Activated T-cell treated with anti-CD3 and anti-CD28 coated beads, Interleukin-2, amount 50 U/mL, for 4 hours (primary cell): ENCODE results near the gene HES4. TPM values are rescaled to one million over a fixed set of nuclear protein-coding genes. Genes with fewer than 3 reads are reported as not detected.
A peak's percentile ranks its signal among the peaks of the same experiment; 100 is the strongest.

ENCODE experiments used
- ATAC-seq, 2 donors: fragments of 200-7000 bp; cut with Tn5 transposase; one replicate each; pipeline ENCODE4 v1.10.0; 2021
- DNase-seq: peaks from one replicate; pipeline ENCODE4 v3.0.0-alpha.2; 2020
- H3K27me3 Mint-ChIP-seq: one replicate; pipeline ENCODE4 v1.8.0; 2021; ENCODE audit warnings: low read depth, mixed read lengths
- H3K36me3 Mint-ChIP-seq: one replicate; pipeline ENCODE4 v1.8.0; 2022; ENCODE audit warnings: mixed read lengths; ENCODE audit not compliant: insufficient read depth
- H3K4me1 Mint-ChIP-seq: one replicate; pipeline ENCODE4 v1.8.0; 2021; ENCODE audit warnings: low read depth, mixed read lengths
- H3K4me3 Mint-ChIP-seq: one replicate; pipeline ENCODE4 v1.8.0; 2021; ENCODE audit warnings: mild to moderate bottlenecking, moderate library complexity, mixed read lengths
- H3K9me3 Mint-ChIP-seq: one replicate; pipeline ENCODE4 v1.8.0; 2021; ENCODE audit warnings: mixed read lengths
- total RNA-seq, 3 donors: library from RNA; stranded (reverse); gene quantifications; one replicate each; pipeline ENCODE4 v1.2.1, GENCODE V29; 2021

Gene HES4
- total RNA-seq: 1 to 10 TPM; 1.3 to 3.0 (median 2.7) TPM

- peak; percentile 70 to 72 for ATAC-seq
These were observed at the start of gene HES4 for GRCh38 chr1:999725-1000356. Gene HES4, minus strand, starts transcription at chr1:1000097. Its CDS starts 124 bp downstream, at chr1:999973.

GRCh38 chr1:1048765-1049164, 48.9 kb upstream of the HES4 start:
- no peaks in the 10 kb centered on the region for H3K36me3 Mint-ChIP-seq
- H3K4me1 Mint-ChIP-seq: no peaks in the 10 kb centered on the region
- DNase-seq (no peak), ATAC-seq (no peak)
- no peak overlapping the region for H3K4me3 Mint-ChIP-seq
- no peaks in the 10 kb centered on the region for H3K9me3 Mint-ChIP-seq
- H3K27me3 Mint-ChIP-seq: no peaks in the 10 kb centered on the region

More at GRCh38 chr1:999725-1000356, at the start of gene HES4:
- Mint-ChIP-seq H3K27me3 (peaks cover 33% of the 10 kb centered on the region), H3K36me3 (no peaks in the 10 kb centered on the region), H3K4me3 (peak within 1 kb of the TSS; percentile 70), H3K9me3 (no peaks in the 10 kb centered on the region), H3K4me1 (peaks cover 9% of the 10 kb centered on the region)
- peak; percentile 67 for DNase-seq

GRCh38 chr1:1047963-1048362, 48.1 kb upstream of the HES4 start:
- no peak for DNase-seq
- H3K4me1 Mint-ChIP-seq: no peaks in the 10 kb centered on the region
- H3K9me3 Mint-ChIP-seq: no peaks in the 10 kb centered on the region
- ATAC-seq: no peak
- no peak overlapping the region for H3K4me3 Mint-ChIP-seq
- H3K27me3 Mint-ChIP-seq: no peaks in the 10 kb centered on the region
- H3K36me3 Mint-ChIP-seq: no peaks in the 10 kb centered on the region

GRCh38 chr1:1047407-1047806, 47.5 kb upstream of the HES4 start:
- H3K36me3 Mint-ChIP-seq: no peaks in the 10 kb centered on the region
- no peak for DNase-seq
- no peaks in the 10 kb centered on the region for H3K27me3 Mint-ChIP-seq
- H3K4me1 Mint-ChIP-seq: no peaks in the 10 kb centered on the region
- H3K4me3 Mint-ChIP-seq: no peak overlapping the region
- no peak for ATAC-seq
- no peaks in the 10 kb centered on the region for H3K9me3 Mint-ChIP-seq

- no peaks in the 10 kb centered on the region for H3K36me3 Mint-ChIP-seq
- H3K9me3 Mint-ChIP-seq: no peaks in the 10 kb centered on the region
- H3K4me3 Mint-ChIP-seq: no peak overlapping the region
- H3K27me3 Mint-ChIP-seq: no peaks in the 10 kb centered on the region
- no peak for ATAC-seq
- no peak for DNase-seq
- H3K4me1 Mint-ChIP-seq: no peaks in the 10 kb centered on the region
These were observed 46.9 kb upstream of the HES4 start for GRCh38 chr1:1046767-1047166.

- no peaks in the 10 kb centered on the region for H3K4me1 Mint-ChIP-seq
- H3K36me3 Mint-ChIP-seq: no peaks in the 10 kb centered on the region
- H3K27me3 Mint-ChIP-seq: no peaks in the 10 kb centered on the region
- DNase-seq (no peak), ATAC-seq (no peak)
- H3K9me3 Mint-ChIP-seq: no peaks in the 10 kb centered on the region
- no peak overlapping the region for H3K4me3 Mint-ChIP-seq
These were observed 46.3 kb upstream of the HES4 start for GRCh38 chr1:1046243-1046642.

- no peak overlapping the region for H3K4me3 Mint-ChIP-seq
- H3K9me3 Mint-ChIP-seq: no peaks in the 10 kb centered on the region
- DNase-seq (no peak), ATAC-seq (no peak)
- H3K4me1 Mint-ChIP-seq: peaks cover under 1% of the 10 kb centered on the region
- H3K27me3 Mint-ChIP-seq: no peaks in the 10 kb centered on the region
- H3K36me3 Mint-ChIP-seq: no peaks in the 10 kb centered on the region
These were observed 45.2 kb upstream of the HES4 start for GRCh38 chr1:1045129-1045528.

- Mint-ChIP-seq H3K36me3 (no peaks in the 10 kb centered on the region), H3K4me1 (peaks cover 5% of the 10 kb centered on the region), H3K27me3 (peaks cover 2% of the 10 kb centered on the region), H3K4me3 (no peak overlapping the region), H3K9me3 (no peaks in the 10 kb centered on the region)
- ATAC-seq (no peak), DNase-seq (no peak)
These were observed 44.7 kb upstream of the HES4 start for GRCh38 chr1:1044455-1045078.

GRCh38 chr1:1043921-1044320, 44.0 kb upstream of the HES4 start:
- Mint-ChIP-seq H3K36me3 (no peaks in the 10 kb centered on the region), H3K27me3 (peaks cover 7% of the 10 kb centered on the region), H3K9me3 (no peaks in the 10 kb centered on the region), H3K4me3 (no peak overlapping the region), H3K4me1 (peaks cover 11% of the 10 kb centered on the region)
- DNase-seq (no peak), ATAC-seq (no peak)

- H3K4me1 Mint-ChIP-seq: peaks cover 16% of the 10 kb centered on the region
- H3K36me3 Mint-ChIP-seq: no peaks in the 10 kb centered on the region
- ATAC-seq (no peak), DNase-seq (no peak)
- no peaks in the 10 kb centered on the region for H3K9me3 Mint-ChIP-seq
- H3K27me3 Mint-ChIP-seq: peaks cover 12% of the 10 kb centered on the region
- H3K4me3 Mint-ChIP-seq: no peak overlapping the region
These were observed 43.5 kb upstream of the HES4 start for GRCh38 chr1:1043411-1043810.

GRCh38 chr1:1042835-1043234, 42.9 kb upstream of the HES4 start:
- H3K4me1 Mint-ChIP-seq: peaks cover 16% of the 10 kb centered on the region
- ATAC-seq: no peak
- no peak overlapping the region for H3K4me3 Mint-ChIP-seq
- no peak for DNase-seq
- H3K9me3 Mint-ChIP-seq: no peaks in the 10 kb centered on the region
- peaks cover 15% of the 10 kb centered on the region for H3K27me3 Mint-ChIP-seq
- H3K36me3 Mint-ChIP-seq: no peaks in the 10 kb centered on the region

- Mint-ChIP-seq H3K4me1 (peaks cover 16% of the 10 kb centered on the region), H3K4me3 (no peak overlapping the region)
- no peak for DNase-seq
These were observed 42.0 kb upstream of the HES4 start for GRCh38 chr1:1041873-1042272.

GRCh38 chr1:1041092-1041523, 41.2 kb upstream of the HES4 start:
- no peaks in the 10 kb centered on the region for H3K36me3 Mint-ChIP-seq
- peaks cover 20% of the 10 kb centered on the region for H3K27me3 Mint-ChIP-seq
- ATAC-seq (peak; percentile 5 to 11), DNase-seq (no peak)
- H3K4me1 Mint-ChIP-seq: peaks cover 16% of the 10 kb centered on the region
- H3K4me3 Mint-ChIP-seq: no peak overlapping the region
- no peaks in the 10 kb centered on the region for H3K9me3 Mint-ChIP-seq

More at GRCh38 chr1:1041873-1042272, 42.0 kb upstream of the HES4 start:
- no peak for ATAC-seq
- peaks cover 15% of the 10 kb centered on the region for H3K27me3 Mint-ChIP-seq
- H3K9me3 Mint-ChIP-seq: no peaks in the 10 kb centered on the region
- no peaks in the 10 kb centered on the region for H3K36me3 Mint-ChIP-seq

- peak; percentile 82 to 89 for ATAC-seq
- Mint-ChIP-seq H3K27me3 (peaks cover 24% of the 10 kb centered on the region), H3K4me3 (peak overlapping the region; percentile 39), H3K4me1 (peaks cover 16% of the 10 kb centered on the region), H3K9me3 (no peaks in the 10 kb centered on the region), H3K36me3 (no peaks in the 10 kb centered on the region)
- peak; percentile 73 for DNase-seq
These were observed 40.4 kb upstream of the HES4 start for GRCh38 chr1:1040004-1040991.
